Right lobe of liver (tissue), 6 donors: ENCODE data around the gene RDH12. TPM values are rescaled to one million over a fixed set of nuclear protein-coding genes. Genes with fewer than 3 reads are reported as not detected.

Experiments
- ATAC-seq, 4 donors: fragments of 200-7000 bp; cut with Tn5 transposase; one replicate each; pipeline ENCODE4 v1.9.1; 2020; ENCODE audit warnings: mild to moderate bottlenecking in 4 of 4, moderate library complexity in 4 of 4
- DNase-seq, 3 donors: peaks; one replicate each; pipeline ENCODE4 v3.0.0-alpha.2; 2020
- H3K27ac ChIP-seq, 3 donors: fragments of 200-600 bp; one replicate each; pipeline ENCODE4 v1.8.0; 2022
- H3K27me3 ChIP-seq, 2 donors: fragments of 200-600 bp; one replicate each; pipeline ENCODE4 v1.8.0; 2022
- H3K36me3 ChIP-seq, 4 donors: fragments of 200-600 bp; sonication (generic) in 1 of 4; one replicate each; pipeline versions ENCODE4 v1.5.1 to v1.8.0; 2017 to 2022; ENCODE audit warnings: control low read depth in 1 of 4
- H3K4me1 ChIP-seq, 4 donors: fragments of 200-600 bp; sonication (generic) in 1 of 4; one replicate each; pipeline versions ENCODE4 v1.5.1 to v1.8.0; 2017 to 2022; ENCODE audit warnings: control low read depth in 1 of 4
- H3K4me3 ChIP-seq, 3 donors: fragments of 200-600 bp; one replicate each; pipeline ENCODE4 v1.8.0; 2022
- H3K9me3 ChIP-seq, 4 donors: fragments of 200-600 bp; sonication (generic) in 1 of 4; one replicate each; pipeline versions ENCODE4 v1.5.1 to v1.8.0; 2017 to 2022; ENCODE audit warnings: control low read depth in 1 of 4
- CTCF ChIP-seq, 4 donors: fragments of 200-600 bp in 3 of 4; fragments of 450-650 bp in 1 of 4; IDR thresholded peaks; one replicate each; pipeline versions ENCODE4 v1.5.1 to v1.8.0; 2016 to 2022; ENCODE audit warnings: antibody characterized with exemption in 4 of 4, mild to moderate bottlenecking in 2 of 4
- POLR2A ChIP-seq: fragments of 450-650 bp; IDR thresholded peaks from one replicate; pipeline ENCODE4 v1.6.1; 2017; ENCODE audit warnings: antibody characterized with exemption, mild to moderate bottlenecking
- WGBS: methylation state at CpG from one replicate; pipeline ENCODE4 v1.1.6; 2018; ENCODE audit warnings: low coverage, low lambda C conversion rate; ENCODE audit not compliant: insufficient coverage; ENCODE audit errors: missing lambda C conversion rate; 5-methylcytosine and 5-hydroxymethylcytosine counted together
- intact Hi-C, 2 donors: fragments of 100-400 bp; cut with DNase I; formaldehyde crosslinking; loops; one replicate each; pipeline versions ENCODE4 v1.11.2 to v1.14.1; 2022
- total RNA-seq, 6 experiments: library from RNA; depleted of rRNA in 2 of 6; stranded (reverse); fragments of >200 nt in 2 of 6; fragmentation: NEBNext Ultra II Directional in 3 of 6; extraction: Animal tissue kit (Norgen Biotek cat#: 25700) in 3 of 6; gene quantifications; one replicate each; pipeline versions ENCODE4 v1.1.0 to v1.2.4, GENCODE V29; 2016 to 2023
- donor health status: DM: no; HTN: yes; CAD: no.
- donor health status: DM: no; HTN: no; CAD: no.
- donor health status: DM: no; HTN: no; CAD: no.
- donor health status: DM: no; HTN: yes; CAD: no.
- donor health status: DM: no; HTN: yes; CAD: no.

The RDH12 gene
- total RNA-seq, 6 experiments from 2014 or later: 0.22 to 2.4 (median 1.2) TPM

- peaks cover 0 to 60% (median 18%) of the 10 kb centered on the region in 4 donors for H3K36me3 ChIP-seq
- 98% methylated on average over 6 of the region's 6 CpGs for WGBS
These were observed 47.8 kb downstream of the RDH12 start for GRCh38 chr14:67749341-67750084.

DNA sequence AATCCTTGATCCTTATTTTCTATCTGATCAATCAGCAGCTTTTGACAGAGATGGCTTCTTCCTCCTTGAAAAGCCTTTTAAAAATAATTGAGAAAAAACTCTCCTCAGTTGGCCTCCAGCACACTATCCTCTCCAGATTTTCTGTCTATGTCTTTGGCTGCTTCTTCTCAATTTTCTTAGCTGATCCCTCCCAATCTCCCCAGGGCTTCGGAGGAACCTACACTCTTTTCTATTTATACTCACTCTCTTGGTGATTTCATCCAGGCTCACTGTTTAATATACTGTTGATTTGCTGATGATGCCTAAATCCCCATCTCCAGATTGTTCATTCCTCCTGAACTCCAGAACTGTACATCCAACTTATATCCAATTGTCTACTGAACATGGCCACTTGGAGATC, 54.8 kb downstream of the RDH12 start:
- DNase-seq (no peak), ATAC-seq (no peak)
- Histone ChIP-seq H3K9me3 (no peaks in the 10 kb centered on the region), H3K4me3 (no peak overlapping the region), H3K27ac (no peak overlapping the region), H3K27me3 (no peaks in the 10 kb centered on the region), H3K4me1 (no peaks in the 10 kb centered on the region), H3K36me3 (peaks cover 0 to 48% (median 14%) of the 10 kb centered on the region in 4 donors)
- intact Hi-C loops: no loop called here
- TF ChIP-seq POLR2A (no peak), CTCF (IDR thresholded peaks at IDR 0.05) (no peak)
- 89% methylated on average over 1 of the region's 1 CpG for WGBS

More at GRCh38 chr14:67749341-67750084, 47.8 kb downstream of the RDH12 start:
- DNase-seq (no peak), ATAC-seq (no peak)
- Histone ChIP-seq H3K4me1 (no peaks in the 10 kb centered on the region), H3K27ac (no peak overlapping the region), H3K27me3 (no peaks in the 10 kb centered on the region), H3K4me3 (no peak overlapping the region), H3K9me3 (no peaks in the 10 kb centered on the region)
- intact Hi-C loops: no loop called here
- TF ChIP-seq POLR2A: no peak
- TF ChIP-seq CTCF (IDR thresholded peaks at IDR 0.05): no peak

DNA sequence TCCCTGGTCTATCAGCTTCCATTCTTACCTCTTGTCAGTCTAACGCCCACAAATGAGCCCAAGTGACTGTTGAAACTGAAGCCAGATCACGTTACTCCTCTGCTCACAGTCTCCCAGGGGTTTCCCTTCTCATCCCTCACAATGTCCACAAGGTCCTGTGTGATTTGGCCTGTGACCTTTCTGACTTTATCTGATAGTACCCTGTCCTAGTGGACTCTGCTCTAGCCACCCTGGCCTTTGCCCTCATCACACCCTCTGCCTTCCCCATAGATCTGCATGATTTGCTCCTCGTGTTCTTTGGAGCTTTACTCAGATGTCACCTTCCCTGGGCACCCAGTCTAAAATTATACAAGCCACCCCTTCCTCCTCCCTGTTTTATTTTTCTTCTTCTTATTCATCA, 55.5 kb downstream of the RDH12 start:
- DNase-seq (peak in 1 of 3 donors; percentile 69), ATAC-seq (peak; percentile 72 to 92 (median 78))
- Histone ChIP-seq H3K4me3 (no peak overlapping the region), H3K9me3 (no peaks in the 10 kb centered on the region), H3K4me1 (no peaks in the 10 kb centered on the region), H3K27me3 (no peaks in the 10 kb centered on the region), H3K27ac (no peak overlapping the region), H3K36me3 (peaks cover 0 to 45% (median 12%) of the 10 kb centered on the region in 4 donors)
- 52% methylated on average over 3 of the region's 3 CpGs for WGBS
- TF ChIP-seq POLR2A (no peak), CTCF (IDR thresholded peaks at IDR 0.05) (no peak)
- intact Hi-C loops: no loop called here

DNA sequence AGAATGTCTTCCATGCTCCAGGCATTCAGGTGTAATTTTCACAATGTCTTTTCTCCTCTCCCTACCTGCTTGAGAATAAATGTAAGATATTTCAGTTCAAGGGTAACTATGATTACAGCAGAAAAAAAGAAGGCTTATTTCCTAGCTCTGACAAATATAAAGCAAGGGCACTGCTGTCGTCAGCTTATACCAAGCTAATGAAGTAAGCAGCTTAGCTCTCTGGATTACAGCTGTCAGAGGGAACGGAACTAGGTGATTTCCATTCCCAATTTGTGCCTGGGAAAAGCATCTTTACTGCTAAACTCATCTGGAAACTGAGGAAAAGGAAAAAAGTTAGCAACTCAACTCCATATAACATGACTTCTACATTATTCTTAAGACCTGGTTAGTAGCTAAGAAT, 58.2 kb downstream of the RDH12 start:
- no peak overlapping the region for H3K27ac ChIP-seq
- H3K4me3 ChIP-seq: no peak overlapping the region
- peaks cover 0 to 38% (median 8%) of the 10 kb centered on the region in 4 donors for H3K36me3 ChIP-seq
- no peaks in the 10 kb centered on the region for H3K9me3 ChIP-seq
- DNase-seq (no peak), ATAC-seq (no peak)
- no peak for TF ChIP-seq POLR2A
- H3K4me1 ChIP-seq: peaks cover 0 to 7% (median 0%) of the 10 kb centered on the region in 4 donors
- WGBS: 82% methylated on average over 2 of the region's 2 CpGs
- no peaks in the 10 kb centered on the region for H3K27me3 ChIP-seq
- intact Hi-C loops: no loop called here

- peaks cover 0 to 51% (median 6%) of the 10 kb centered on the region in 4 donors for H3K36me3 ChIP-seq
- no peak for DNase-seq
- intact Hi-C loops: no loop called here
These were observed 60.4 kb downstream of the RDH12 start for GRCh38 chr14:67762051-67762450.

More at GRCh38 chr14:67762051-67762450, 60.4 kb downstream of the RDH12 start:
- ATAC-seq: no peak
- Histone ChIP-seq H3K27me3 (no peaks in the 10 kb centered on the region), H3K9me3 (no peaks in the 10 kb centered on the region), H3K4me1 (peaks cover 0 to 7% (median 0%) of the 10 kb centered on the region in 4 donors), H3K4me3 (no peak overlapping the region), H3K27ac (no peak overlapping the region)
- 80% methylated on average over 1 of the region's 5 CpGs for WGBS
- TF ChIP-seq POLR2A: no peak
- no peak for TF ChIP-seq CTCF (IDR thresholded peaks at IDR 0.05)
